Effector CD4-positive, alpha-beta T cell (primary cell): ENCODE measurements around the gene OR8A1.
"Not testable (repeated sequence)": the region's sequence is repeated elsewhere in the genome, so short reads cannot be mapped to it uniquely, and the experiment has no call there.

ENCODE experiments used
- DNase-seq: peaks from one replicate; pipeline ENCODE4 v3.0.0-alpha.2; 2020

OR8A1 gene

DNA sequence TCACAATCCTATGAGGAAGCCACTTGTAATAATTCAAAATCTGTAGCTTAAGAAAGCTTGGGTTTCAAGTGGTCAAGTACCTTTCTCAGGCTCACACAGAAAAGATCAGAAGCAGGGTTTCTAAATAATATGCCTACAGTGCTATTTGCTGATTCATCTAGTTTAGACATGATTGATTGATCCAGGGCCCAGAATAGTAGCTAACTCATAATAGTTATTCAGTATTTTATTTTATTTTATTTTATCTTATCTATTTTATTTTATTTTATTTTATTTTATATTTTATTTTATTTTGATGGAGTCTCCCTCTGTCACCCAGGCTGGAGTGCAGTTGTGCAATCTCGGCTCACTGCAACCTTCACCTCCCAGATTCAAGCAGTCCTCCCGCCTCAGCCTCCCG, 25.5 kb downstream of the OR8A1 start:
- no peak for DNase-seq

DNA sequence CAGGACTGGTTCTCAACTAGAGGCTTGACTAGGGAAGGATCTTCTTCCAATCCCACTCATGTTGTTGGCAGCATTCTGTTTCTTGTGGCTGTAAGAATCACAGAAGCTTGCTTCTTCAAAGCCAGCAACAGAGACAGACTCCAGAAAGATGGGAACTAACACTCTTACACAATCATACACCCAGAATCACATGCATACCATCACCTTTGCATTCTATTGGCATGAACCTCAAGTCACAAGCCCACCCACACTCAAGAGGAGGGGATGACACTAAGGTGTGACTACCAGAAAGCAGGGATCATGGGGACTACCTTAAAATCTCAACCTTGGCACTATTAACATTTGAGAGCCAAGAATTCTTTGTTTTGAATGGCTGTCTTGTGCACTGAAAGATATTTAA, 27.8 kb downstream of the OR8A1 start:
- DNase-seq, result no peak

DNA sequence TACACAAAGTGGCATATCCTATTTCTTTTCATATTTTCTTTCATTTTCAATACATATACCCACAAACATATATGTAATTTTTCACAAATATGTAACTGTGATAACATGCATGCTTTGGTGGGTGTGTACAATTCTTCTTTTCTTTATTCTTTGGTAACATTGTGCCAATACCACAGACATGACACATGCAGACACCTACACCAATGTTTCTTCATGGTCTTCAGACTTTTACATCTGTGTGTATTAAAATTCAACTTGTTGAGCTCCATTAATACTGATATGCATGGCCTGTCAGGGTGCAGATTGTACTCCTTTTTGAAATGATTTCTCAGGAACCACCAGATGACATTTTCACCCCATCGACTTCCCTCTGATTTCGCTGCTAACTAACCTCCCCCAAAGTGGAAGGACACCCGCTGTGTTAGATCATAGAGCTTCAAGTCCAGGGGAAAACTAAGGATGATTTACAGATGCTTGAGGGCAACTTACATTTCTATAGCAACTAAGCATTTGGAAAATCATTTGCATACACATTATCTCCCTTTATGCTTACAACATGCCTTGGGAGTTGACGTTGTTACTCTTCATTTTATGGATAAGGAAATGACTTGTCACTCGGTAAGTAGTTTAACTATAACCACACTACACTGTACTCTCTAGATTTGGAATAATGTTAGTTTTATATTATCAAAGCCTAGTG, 31.0 kb downstream of the OR8A1 start:
- no peak for DNase-seq

DNA sequence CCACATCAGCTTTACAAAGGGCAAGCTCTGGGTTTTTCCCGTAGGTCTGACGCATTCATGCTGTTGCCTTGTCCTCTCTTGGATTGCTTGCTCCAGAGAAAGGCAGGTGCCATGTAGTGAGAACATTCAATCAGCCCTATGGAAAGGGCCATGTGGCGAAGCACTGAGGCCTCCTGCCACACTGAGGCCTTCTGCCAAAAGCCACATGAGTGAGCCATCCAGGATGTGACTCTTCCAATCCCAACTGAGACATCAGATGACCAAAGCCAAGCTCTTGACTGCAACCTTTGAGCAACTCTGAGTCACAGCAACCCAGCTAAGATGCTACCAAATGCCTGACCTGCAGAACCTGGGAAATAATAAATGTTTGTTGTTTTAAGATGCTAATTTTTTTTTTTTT, 32.4 kb downstream of the OR8A1 start:
- DNase-seq, result no peak

DNA sequence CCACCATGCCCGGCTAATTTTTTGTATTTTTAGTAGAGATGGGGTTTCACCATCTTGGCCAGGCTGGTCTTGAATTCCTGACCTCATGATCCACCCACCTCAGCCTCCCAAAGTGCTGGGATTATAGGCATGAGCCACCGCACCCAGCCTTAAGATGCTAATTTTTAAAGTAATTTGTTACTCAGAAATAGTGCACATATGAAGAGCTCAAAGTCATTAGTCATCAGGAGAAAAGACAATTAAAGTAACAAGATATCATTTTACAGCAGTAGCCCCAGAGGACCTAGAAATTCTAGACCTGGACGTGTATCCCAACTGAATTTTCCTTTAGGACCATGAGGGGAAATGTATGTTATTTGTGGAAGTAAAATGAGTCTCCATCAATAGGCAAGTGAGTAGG, 32.9 kb downstream of the OR8A1 start:
- not testable (repeated sequence) for DNase-seq

DNA sequence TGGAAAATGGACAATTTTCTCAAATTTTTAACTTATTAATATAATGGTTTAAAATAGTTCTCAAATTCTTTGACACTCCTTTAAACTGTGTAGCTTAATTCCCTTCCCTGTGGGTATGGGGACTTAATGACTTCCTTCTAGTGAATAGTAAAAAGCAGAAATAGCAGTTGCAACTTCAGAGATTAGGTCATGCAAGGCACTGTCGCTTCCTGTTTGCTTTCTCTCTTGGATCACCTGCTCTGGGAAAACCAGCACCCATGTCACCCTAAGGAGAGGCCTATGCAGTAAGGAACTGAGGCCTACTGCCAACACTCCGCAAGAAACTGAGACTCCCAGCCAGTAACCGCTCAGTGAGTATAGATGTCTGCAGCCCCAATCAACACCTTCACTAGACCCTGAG, 35.9 kb downstream of the OR8A1 start:
- no peak for DNase-seq

DNA sequence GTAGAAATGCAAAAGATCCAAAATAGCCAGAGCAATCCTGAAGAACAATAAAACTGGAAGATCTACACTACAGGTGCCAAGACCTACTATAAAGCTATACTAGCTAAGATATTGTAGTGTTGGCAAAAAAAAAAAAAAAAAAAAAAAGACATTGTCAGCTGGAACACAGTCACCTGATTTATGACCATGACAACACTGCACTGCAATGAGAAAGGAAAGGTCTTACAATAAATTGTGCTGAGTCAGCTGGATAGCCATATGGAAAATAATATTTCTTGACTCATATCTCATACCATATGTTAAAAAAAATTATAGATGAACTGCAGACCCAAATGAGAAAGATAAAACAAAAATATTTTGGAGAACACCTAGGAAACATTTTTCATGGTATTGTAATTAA, 38.4 kb downstream of the OR8A1 start:
- no peak for DNase-seq

DNA sequence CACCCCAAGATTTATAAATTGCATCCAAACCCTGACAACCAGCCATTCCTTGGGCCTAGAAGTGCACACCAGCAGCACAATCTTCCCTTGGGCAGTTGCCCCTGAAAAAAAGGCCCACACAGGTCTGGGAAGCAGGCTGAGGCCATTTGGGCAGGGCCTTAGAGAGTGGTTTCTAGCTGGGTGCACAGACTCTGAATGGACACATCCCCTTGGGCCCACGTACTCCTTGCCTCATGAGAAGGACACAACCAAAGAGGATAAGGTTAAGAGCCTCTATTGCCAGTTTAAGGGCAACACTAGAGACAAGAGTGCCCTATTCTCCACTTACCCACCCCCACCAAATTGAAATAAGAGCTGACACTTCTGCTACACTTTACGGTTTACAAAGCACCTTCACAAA, 40.5 kb downstream of the OR8A1 start:
- no peak for DNase-seq

DNA sequence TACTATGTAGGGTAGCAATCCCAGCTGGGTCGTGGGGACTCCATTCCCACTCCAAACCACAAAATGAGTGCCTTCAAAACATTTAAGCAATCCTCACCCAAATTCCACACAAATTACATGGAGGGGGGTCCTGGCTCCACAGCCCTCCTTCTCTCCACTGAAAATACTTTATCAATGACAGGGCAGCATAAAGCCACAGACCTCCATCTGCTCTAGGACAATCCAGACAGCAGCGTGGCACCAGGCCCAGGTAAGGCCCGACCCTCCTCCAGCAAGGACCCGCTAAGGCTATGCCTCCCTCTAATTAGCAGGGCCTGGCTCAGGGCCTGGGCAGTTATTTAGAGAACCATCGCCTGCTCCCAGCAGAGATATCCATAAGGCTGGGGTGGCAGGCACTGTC, 41.3 kb downstream of the OR8A1 start, which contains the start of gene PANX3:
PANX3 (plus strand) TSS at position 365 of the 400 bp plus-strand sequence. CDS start 129 bp downstream, outside the sequence.
- no peak for DNase-seq

DNA sequence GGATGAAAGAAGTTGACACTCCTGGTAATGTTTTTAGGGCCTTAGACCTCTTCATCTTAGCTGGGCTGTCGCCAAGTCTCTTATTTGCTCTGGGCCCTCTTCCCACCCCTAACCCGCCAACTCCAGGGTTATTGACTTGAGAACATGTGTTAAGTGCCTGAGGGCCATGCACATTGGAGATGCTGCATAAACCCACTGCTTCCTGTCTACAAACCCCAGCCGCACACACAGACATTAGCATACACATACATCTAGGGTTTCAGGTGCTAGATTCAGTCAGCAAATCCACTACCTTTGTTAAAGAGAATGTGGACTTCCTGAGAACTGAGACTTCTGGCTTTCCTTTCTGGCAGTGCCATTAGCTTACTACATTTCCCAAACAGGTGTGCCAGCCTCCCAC, 42.2 kb downstream of the OR8A1 start:
- DNase-seq, result no peak

DNA sequence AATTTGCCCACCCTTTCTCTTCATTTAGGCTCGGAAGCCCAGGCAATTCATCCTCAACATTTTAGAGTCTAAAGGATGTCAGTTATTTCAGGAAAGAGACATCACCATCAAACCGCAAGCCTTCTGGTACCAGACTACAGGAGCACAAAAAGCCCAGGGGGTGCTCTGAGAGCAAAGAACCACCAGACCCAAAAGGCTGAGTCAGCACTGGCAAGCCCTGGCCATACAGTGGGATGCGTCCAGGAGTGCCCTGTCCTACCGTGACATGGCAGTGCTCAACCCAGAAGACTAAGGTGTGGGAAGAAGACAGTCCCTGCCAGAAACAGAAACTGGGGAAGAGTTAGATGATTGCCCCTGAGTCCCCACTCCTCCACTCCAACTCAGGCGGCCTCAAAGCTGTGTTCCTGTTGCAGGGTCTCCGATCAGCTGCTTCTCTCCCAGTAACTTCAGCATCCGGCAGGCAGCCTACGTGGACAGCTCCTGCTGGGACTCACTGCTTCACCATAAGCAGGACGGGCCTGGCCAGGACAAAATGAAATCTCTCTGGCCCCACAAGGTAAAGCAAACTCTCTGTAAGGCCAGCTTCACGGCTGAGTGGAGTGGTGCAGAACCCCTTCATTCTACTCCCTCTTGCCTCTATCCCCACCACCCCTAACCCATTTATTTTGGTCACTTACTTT, 42.9 kb downstream of the OR8A1 start:
- DNase-seq, result no peak

DNA sequence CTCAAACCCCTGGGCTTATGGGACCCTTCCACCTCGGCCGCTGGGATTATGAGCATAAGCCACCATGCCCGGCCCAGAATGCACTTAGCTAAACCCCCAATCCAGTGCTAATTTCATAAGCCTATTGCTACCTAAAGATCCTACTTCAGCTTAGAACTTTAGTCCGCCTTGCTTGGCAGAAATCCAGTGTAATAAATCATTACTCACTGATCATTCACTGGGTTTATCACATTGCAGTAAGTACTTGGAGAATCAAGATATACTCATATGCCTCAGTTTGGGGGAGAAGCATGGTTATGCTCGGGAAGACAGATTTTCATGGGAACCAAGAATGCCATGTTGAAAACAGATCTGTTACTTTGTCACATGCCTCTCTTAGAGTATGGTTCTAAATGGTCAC, 49.1 kb downstream of the OR8A1 start:
- no peak for DNase-seq
